T-cell (primary cell): ENCODE results near the gene VTI1A. TPM values are rescaled to one million over a fixed set of nuclear protein-coding genes. Genes with fewer than 3 reads are reported as not detected.

Experiments used
- ATAC-seq, 4 experiments: fragments of 200-7000 bp in 3 of 4; fragments of 150-1000 bp in 1 of 4; cut with Tn5 transposase; replicated peaks in 1 of 4; 1 replicate in 3 of 4; 2 replicates in 1 of 4; pipeline ENCODE4 v1.10.0; 2021; ENCODE audit warnings: moderate library complexity in 3 of 4, mild to moderate bottlenecking in 2 of 4, moderate number of reproducible peaks in 1 of 4
- CTCF ChIA-PET, 2 donors: fragments of 300-600 bp; sonication (Branson Sonifier 250); formaldehyde crosslinking; loops; one replicate each; lab custom pipeline; 2022; ENCODE audit warnings: antibody characterized with exemption in 2 of 2; lab: Charles Lee
- POLR2A ChIA-PET, 2 donors: fragments of 300-600 bp; sonication (Branson Sonifier 250); formaldehyde crosslinking; loops; one replicate each; lab custom pipeline; 2022; ENCODE audit warnings: antibody characterized with exemption in 2 of 2; lab: Charles Lee
- DNase-seq, 35 experiments: peaks; one replicate each; pipeline versions ENCODE4 v3.0.0 to v3.0.0-alpha.2; 2013 to 2023
- H3K27ac ChIP-seq: one replicate; pipeline ENCODE4 v1.5.1; 2013; ENCODE audit warnings: low read length
- H3K27me3 ChIP-seq, 2 experiments: replicated peaks in 1 of 2; 1 replicate in 1 of 2; 2 replicates in 1 of 2; pipeline versions ENCODE4 v1.6.1 to v1.7.0; 2013; ENCODE audit warnings: low read length in 1 of 2, mixed read lengths in 1 of 2; ENCODE audit not compliant: control insufficient read depth in 2 of 2, insufficient read depth in 2 of 2; ENCODE audit errors: extremely low read depth in 1 of 2
- H3K36me3 ChIP-seq, 2 donors: 1 replicate in 1 of 2; 2 replicates in 1 of 2; pipeline versions ENCODE4 v1.6.1 to v1.7.0; 2013; ENCODE audit warnings: low read length in 1 of 2; ENCODE audit not compliant: control insufficient read depth in 2 of 2, insufficient read depth in 1 of 2; ENCODE audit errors: extremely low read depth in 1 of 2
- H3K4me1 ChIP-seq, 2 experiments: 1 replicate in 1 of 2; 2 replicates in 1 of 2; pipeline versions ENCODE4 v1.6.1 to v1.7.0; 2013; ENCODE audit warnings: low read length in 2 of 2, mixed read lengths in 1 of 2; ENCODE audit not compliant: insufficient read depth in 2 of 2, control insufficient read depth in 1 of 2; ENCODE audit errors: extremely low read depth in 1 of 2
- H3K4me3 ChIP-seq, 2 donors: 1 replicate in 1 of 2; 2 replicates in 1 of 2; pipeline versions ENCODE4 v1.5.1 to v1.7.0; 2013; ENCODE audit warnings: mild to moderate bottlenecking in 2 of 2, low read length in 1 of 2, moderate library complexity in 1 of 2; ENCODE audit not compliant: control insufficient read depth in 1 of 2; ENCODE audit errors: extremely low read depth in 1 of 2
- H3K9me3 ChIP-seq: 2 replicates; pipeline ENCODE4 v1.7.0; 2013
- H3K27ac Mint-ChIP-seq, 2 donors: one replicate each; pipeline ENCODE4 v1.8.0; 2020 to 2021; ENCODE audit warnings: mild to moderate bottlenecking in 2 of 2, mixed read lengths in 2 of 2
- H3K27me3 Mint-ChIP-seq, 2 donors: one replicate each; pipeline ENCODE4 v1.8.0; 2021 to 2022; ENCODE audit warnings: mixed read lengths in 2 of 2
- H3K36me3 Mint-ChIP-seq: one replicate; pipeline ENCODE4 v1.8.0; 2021; ENCODE audit warnings: mixed read lengths
- H3K4me1 Mint-ChIP-seq, 3 donors: one replicate each; pipeline ENCODE4 v1.8.0; 2020 to 2022; ENCODE audit warnings: mixed read lengths in 3 of 3, mild to moderate bottlenecking in 1 of 3
- H3K4me3 Mint-ChIP-seq, 3 donors: one replicate each; pipeline ENCODE4 v1.8.0; 2020 to 2022; ENCODE audit warnings: mild to moderate bottlenecking in 3 of 3, mixed read lengths in 3 of 3, moderate library complexity in 3 of 3
- H3K9me3 Mint-ChIP-seq, 3 donors: one replicate each; pipeline ENCODE4 v1.8.0; 2020 to 2022; ENCODE audit warnings: mixed read lengths in 3 of 3
- WGBS: methylation state at CpG from one replicate; pipeline ENCODE4 v1.1.5; 2013; ENCODE audit warnings: missing lambda C conversion rate; ENCODE audit not compliant: insufficient coverage; 5-methylcytosine and 5-hydroxymethylcytosine counted together
- total RNA-seq, 35 experiments: library from RNA in 6 of 35; stranded (reverse) in 6 of 35; fragments of 120-200 nt in 1 of 35; gene quantifications; one replicate each; pipeline versions ENCODE4 v1.2.1 to v1.2.4 and lab custom pipeline; 2013 to 2026

VTI1A gene
- total RNA-seq, 5 donors from 2014 or later (not counting 1 experiment from before 2014, with no cell fraction given): 41.3 to 53.6 (median 43.5) TPM

DNA sequence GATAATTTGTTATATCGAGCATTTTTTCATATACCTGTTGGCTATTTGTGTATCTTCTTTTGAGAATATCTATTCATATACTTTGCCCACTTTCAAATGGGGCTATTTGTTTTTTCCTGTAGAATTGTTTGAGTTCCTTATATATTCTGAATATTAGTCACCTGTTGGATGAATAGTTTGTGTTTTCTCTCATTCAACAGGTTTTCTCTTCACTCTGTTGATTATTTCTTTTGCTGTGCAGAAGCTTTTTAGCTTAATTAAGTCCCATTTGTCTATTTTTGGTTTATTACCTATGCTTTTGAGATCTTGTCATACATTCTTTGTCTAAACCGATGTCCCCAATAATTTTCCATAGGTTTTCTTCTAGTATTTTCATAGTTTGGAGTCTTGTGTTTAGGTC, 65.3 kb downstream of the VTI1A start:
- H3K36me3 Mint-ChIP-seq: peaks cover 32% of the 10 kb centered on the region
- peaks cover 0 to 3% (median 0%) of the 10 kb centered on the region in 3 donors for H3K9me3 Mint-ChIP-seq
- ChIA-PET POLR2A (no interaction called here), CTCF (no interaction called here)
- no peak overlapping the region for H3K4me3 ChIP-seq
- no peaks in the 10 kb centered on the region for H3K36me3 ChIP-seq
- no peaks in the 10 kb centered on the region for H3K27me3 Mint-ChIP-seq
- H3K27ac Mint-ChIP-seq: no peak overlapping the region
- DNase-seq (no peak), ATAC-seq (no peak)
- H3K4me3 Mint-ChIP-seq: no peak overlapping the region
- no CpG with 5 or more reads among the region's 2 CpGs for WGBS
- H3K4me1 Mint-ChIP-seq: peaks cover 27 to 37% (median 29%) of the 10 kb centered on the region in 3 donors
- no peaks in the 10 kb centered on the region for H3K27me3 ChIP-seq
- no peaks in the 10 kb centered on the region for H3K4me1 ChIP-seq
- no peaks in the 10 kb centered on the region for H3K9me3 ChIP-seq
- H3K27ac ChIP-seq: no peak overlapping the region

DNA sequence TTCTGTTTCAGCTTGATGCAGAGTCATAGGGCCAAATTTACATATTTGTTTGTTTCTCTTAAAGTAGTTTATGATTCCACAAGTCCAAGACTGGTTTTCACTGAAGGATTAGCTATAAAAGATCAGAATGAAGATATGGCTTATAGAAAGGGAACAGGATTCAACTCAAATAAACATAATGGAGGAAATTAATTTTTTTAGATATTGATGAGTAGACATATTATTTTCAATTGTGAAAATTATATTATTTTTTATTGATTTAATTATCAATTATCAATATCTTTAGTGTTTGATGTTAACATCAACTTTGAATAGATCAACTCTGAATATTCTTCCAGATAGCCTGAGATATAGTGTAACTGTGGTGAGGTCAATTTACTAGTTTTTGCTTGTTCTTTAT, 68.1 kb downstream of the VTI1A start:
- H3K4me3 ChIP-seq: no peak overlapping the region
- peaks cover 0 to 3% (median 0%) of the 10 kb centered on the region in 3 donors for H3K9me3 Mint-ChIP-seq
- POLR2A ChIA-PET: no interaction called here
- no peak overlapping the region for H3K27ac ChIP-seq
- H3K4me1 ChIP-seq: no peaks in the 10 kb centered on the region
- no peaks in the 10 kb centered on the region for H3K27me3 ChIP-seq
- H3K4me1 Mint-ChIP-seq: peaks cover 21 to 33% (median 24%) of the 10 kb centered on the region in 3 donors
- no peaks in the 10 kb centered on the region for H3K27me3 Mint-ChIP-seq
- CTCF ChIA-PET: no interaction called here
- no peak overlapping the region for H3K4me3 Mint-ChIP-seq
- DNase-seq (no peak), ATAC-seq (no peak)
- H3K36me3 ChIP-seq: no peaks in the 10 kb centered on the region
- no peak overlapping the region for H3K27ac Mint-ChIP-seq
- H3K36me3 Mint-ChIP-seq: peaks cover 21% of the 10 kb centered on the region
- H3K9me3 ChIP-seq: no peaks in the 10 kb centered on the region

DNA sequence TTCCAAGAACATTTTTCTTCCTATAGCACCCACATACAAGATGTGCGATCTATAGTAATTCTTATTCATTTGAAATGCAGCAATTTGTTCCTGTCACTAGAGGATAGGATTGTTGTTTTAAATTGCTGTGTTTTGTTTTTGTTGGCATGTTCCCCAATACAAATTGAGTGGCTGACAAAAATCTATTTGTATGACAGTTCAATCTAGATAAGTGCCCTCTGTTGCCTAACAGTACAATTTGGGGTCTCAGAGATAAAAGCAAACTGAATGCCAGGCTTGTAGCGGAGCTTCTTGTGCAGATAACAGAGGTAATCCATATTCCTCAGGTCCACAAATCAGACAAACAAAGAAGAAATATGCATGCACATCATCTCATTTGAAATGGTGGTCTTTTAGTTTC, 68.8 kb downstream of the VTI1A start:
- no CpG with 5 or more reads among the region's 2 CpGs for WGBS
- ChIA-PET CTCF (no interaction called here), POLR2A (no interaction called here)
- ATAC-seq: no peak
- H3K36me3 Mint-ChIP-seq: peaks cover 21% of the 10 kb centered on the region
- peaks cover 20 to 30% (median 21%) of the 10 kb centered on the region in 3 donors for H3K4me1 Mint-ChIP-seq
- Histone ChIP-seq H3K9me3 (no peaks in the 10 kb centered on the region), H3K4me3 (no peak overlapping the region), H3K27ac (no peak overlapping the region), H3K27me3 (no peaks in the 10 kb centered on the region), H3K4me1 (no peaks in the 10 kb centered on the region), H3K36me3 (no peaks in the 10 kb centered on the region)
- no peak overlapping the region for H3K27ac Mint-ChIP-seq
- H3K27me3 Mint-ChIP-seq: no peaks in the 10 kb centered on the region
- no peak for DNase-seq
- H3K9me3 Mint-ChIP-seq: peaks cover 0 to 3% (median 0%) of the 10 kb centered on the region in 3 donors
- no peak overlapping the region for H3K4me3 Mint-ChIP-seq

DNA sequence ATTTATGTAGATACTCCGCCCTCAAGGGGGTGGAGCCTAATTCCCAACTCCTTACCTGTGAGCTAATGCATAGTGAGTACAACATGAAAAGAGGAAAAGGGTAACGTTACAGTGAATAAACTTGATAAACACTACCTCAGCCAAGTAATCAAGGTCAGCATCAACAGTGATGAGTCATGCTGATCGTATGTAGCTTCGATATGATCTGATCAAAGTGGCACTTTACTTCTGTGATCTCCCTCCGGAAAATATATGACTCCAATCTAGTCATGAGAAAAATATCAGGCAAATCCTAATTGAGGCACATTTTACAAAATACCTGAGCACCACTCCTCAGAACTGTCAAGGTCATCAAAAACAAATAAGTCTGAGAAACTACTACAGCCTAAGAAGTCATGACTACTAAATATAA, 70.4 kb downstream of the VTI1A start:
- DNase-seq (no peak), ATAC-seq (no peak)
- H3K4me1 ChIP-seq: no peaks in the 10 kb centered on the region
- no peak overlapping the region for H3K27ac ChIP-seq
- H3K27ac Mint-ChIP-seq: no peak overlapping the region
- no peak overlapping the region for H3K4me3 ChIP-seq
- H3K27me3 ChIP-seq: no peaks in the 10 kb centered on the region
- H3K9me3 Mint-ChIP-seq: peaks cover 0 to 2% (median 0%) of the 10 kb centered on the region in 3 donors
- no peaks in the 10 kb centered on the region for H3K9me3 ChIP-seq
- WGBS: 100% methylated on average over 2 of the region's 5 CpGs
- CTCF ChIA-PET: no interaction called here
- H3K4me3 Mint-ChIP-seq: no peak overlapping the region
- no peaks in the 10 kb centered on the region for H3K27me3 Mint-ChIP-seq
- H3K4me1 Mint-ChIP-seq: peaks cover 14 to 25% (median 16%) of the 10 kb centered on the region in 3 donors
- H3K36me3 Mint-ChIP-seq: peaks cover 13% of the 10 kb centered on the region
- H3K36me3 ChIP-seq: no peaks in the 10 kb centered on the region
- POLR2A ChIA-PET: no interaction called here

DNA sequence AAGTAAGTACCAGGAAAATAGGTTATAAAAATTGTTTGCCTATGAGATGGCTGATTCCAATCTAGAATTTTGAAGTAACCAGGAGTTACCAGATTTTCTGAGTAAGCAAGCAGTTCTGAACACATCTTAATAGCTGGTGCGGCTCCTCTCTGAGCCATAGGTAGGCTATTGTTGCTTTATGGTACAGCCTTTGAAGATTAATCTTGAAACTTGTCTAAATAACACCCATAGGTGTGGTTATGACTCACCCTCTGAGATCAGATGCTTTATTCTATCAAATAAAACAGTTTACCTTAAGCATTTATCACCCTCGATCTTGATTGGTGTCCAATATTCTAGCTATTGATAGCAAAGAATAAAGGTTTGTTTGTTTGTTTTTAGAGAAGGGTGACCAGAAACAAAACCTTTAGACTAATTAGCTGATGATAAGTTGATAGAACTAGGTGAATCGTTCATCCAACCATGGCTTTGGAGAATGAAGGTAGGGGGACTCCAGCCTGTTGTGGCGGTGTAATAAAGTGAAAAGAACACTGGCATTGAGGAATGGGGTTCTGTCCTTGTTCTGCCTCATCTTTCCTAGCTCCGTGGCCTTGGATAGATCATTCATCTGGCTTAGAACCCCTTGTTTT, 72.2 kb downstream of the VTI1A start:
- WGBS: 100% methylated on average over 2 of the region's 5 CpGs
- ChIA-PET POLR2A (no interaction called here), CTCF (no interaction called here)
- no peaks in the 10 kb centered on the region for H3K4me1 ChIP-seq
- H3K27me3 Mint-ChIP-seq: no peaks in the 10 kb centered on the region
- no peaks in the 10 kb centered on the region for H3K27me3 ChIP-seq
- H3K9me3 ChIP-seq: no peaks in the 10 kb centered on the region
- peak in 3 of 4 experiments; percentile 37 to 55 (median 43) for ATAC-seq
- no peak overlapping the region for H3K27ac Mint-ChIP-seq
- H3K4me3 Mint-ChIP-seq: no peak overlapping the region
- H3K9me3 Mint-ChIP-seq: no peaks in the 10 kb centered on the region
- peaks cover 12% of the 10 kb centered on the region for H3K36me3 Mint-ChIP-seq
- H3K4me1 Mint-ChIP-seq: peaks cover 9 to 22% (median 18%) of the 10 kb centered on the region in 3 donors
- no peak overlapping the region for H3K27ac ChIP-seq
- no peak for DNase-seq
- no peaks in the 10 kb centered on the region for H3K36me3 ChIP-seq
- no peak overlapping the region for H3K4me3 ChIP-seq

DNA sequence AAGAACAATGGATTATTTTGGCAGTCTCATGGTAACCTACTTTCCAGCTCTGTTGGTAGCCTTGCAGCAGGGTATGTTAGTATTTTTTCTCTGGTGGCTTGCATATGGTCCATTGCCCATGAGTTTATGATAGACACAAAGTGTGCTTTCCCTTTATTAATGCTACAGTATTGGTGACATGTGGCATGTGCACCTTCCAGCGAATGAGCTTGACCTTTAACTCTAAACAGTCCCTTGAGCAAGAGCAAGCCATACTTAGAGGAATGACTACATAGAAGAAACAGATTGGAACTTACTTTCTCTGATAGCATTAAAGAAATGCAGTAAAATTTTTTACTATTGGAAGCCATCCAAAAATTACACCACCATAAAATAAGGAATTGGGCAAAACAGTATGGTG, 73.9 kb downstream of the VTI1A start:
- Histone ChIP-seq H3K9me3 (no peaks in the 10 kb centered on the region), H3K27ac (no peak overlapping the region), H3K4me3 (no peak overlapping the region), H3K36me3 (no peaks in the 10 kb centered on the region), H3K27me3 (no peaks in the 10 kb centered on the region), H3K4me1 (no peaks in the 10 kb centered on the region)
- H3K27ac Mint-ChIP-seq: no peak overlapping the region
- CTCF ChIA-PET: no interaction called here
- H3K36me3 Mint-ChIP-seq: peaks cover 4% of the 10 kb centered on the region
- peaks cover 9 to 27% (median 25%) of the 10 kb centered on the region in 3 donors for H3K4me1 Mint-ChIP-seq
- POLR2A ChIA-PET: no interaction called here
- H3K9me3 Mint-ChIP-seq: no peaks in the 10 kb centered on the region
- no peak for ATAC-seq
- no peak overlapping the region for H3K4me3 Mint-ChIP-seq
- no CpG with 5 or more reads among the region's 1 CpG for WGBS
- H3K27me3 Mint-ChIP-seq: no peaks in the 10 kb centered on the region
- DNase-seq: no peak

DNA sequence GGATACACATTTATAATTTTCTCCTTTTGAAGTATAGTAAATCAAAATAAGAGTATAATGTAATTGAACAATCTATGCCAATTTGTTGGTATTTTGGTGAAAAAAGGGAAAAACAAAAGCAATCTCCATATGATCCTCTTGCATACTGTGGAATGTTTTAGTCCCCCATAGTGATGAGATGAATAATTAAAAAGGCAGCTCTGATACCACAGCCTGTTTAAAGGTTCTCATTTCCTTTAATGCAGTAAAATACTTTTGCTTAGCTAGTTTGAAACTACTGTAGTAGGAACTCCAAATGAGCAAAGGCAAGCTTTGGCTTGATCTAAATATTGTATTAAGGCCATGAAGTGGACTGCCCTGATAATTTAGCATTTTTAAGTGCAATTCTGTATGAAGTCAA, 77.6 kb downstream of the VTI1A start:
- H3K9me3 Mint-ChIP-seq: no peaks in the 10 kb centered on the region
- no peak for ATAC-seq
- H3K36me3 Mint-ChIP-seq: peaks cover 23% of the 10 kb centered on the region
- CTCF ChIA-PET: no interaction called here
- H3K4me1 Mint-ChIP-seq: peaks cover 4 to 19% (median 11%) of the 10 kb centered on the region in 3 donors
- no peaks in the 10 kb centered on the region for H3K27me3 Mint-ChIP-seq
- H3K36me3 ChIP-seq: peaks cover 0 to 3% of the 10 kb centered on the region in 2 donors
- no peaks in the 10 kb centered on the region for H3K27me3 ChIP-seq
- POLR2A ChIA-PET: no interaction called here
- no peak overlapping the region for H3K4me3 Mint-ChIP-seq
- H3K27ac Mint-ChIP-seq: no peak overlapping the region
- no peak overlapping the region for H3K27ac ChIP-seq
- H3K4me1 ChIP-seq: no peaks in the 10 kb centered on the region
- no peaks in the 10 kb centered on the region for H3K9me3 ChIP-seq
- DNase-seq: no peak
- no peak overlapping the region for H3K4me3 ChIP-seq
